ENCODE data around the gene HOXB3. TPM values are rescaled to one million over a fixed set of nuclear protein-coding genes. Genes with fewer than 3 reads are reported as not detected.

HOXB3 gene
- polyA plus RNA-seq, 1 of the 3 experiments (the other 2 are of a cell fraction) = 0.46 TPM

- H3K4me2 ChIP-seq = no peak overlapping the region
- H3K36me3 ChIP-seq (replicated peaks in 1 of 2; ENCODE audit: control insufficient read depth in 1 of 2, insufficient read depth in 2 of 2, low read length in 1 of 2) = no peaks in the 10 kb centered on the region
- H3K27me3 ChIP-seq (ENCODE audit: insufficient read depth) = peaks cover 99% of the 10 kb centered on the region
- no peak for DNase-seq
- H3K9me2 ChIP-seq = no peaks in the 10 kb centered on the region
- no peak overlapping the region for H3K27ac ChIP-seq (ENCODE audit: low read depth in 2 of 2, low read length in 1 of 2)
- H3K9ac ChIP-seq = no peak overlapping the region
- no peak overlapping the region for H2AFZ ChIP-seq (ENCODE audit: low read depth)
- H3K9me3 ChIP-seq = no peaks in the 10 kb centered on the region
- CTCF ChIA-PET = interaction anchor here (0.7 to 1.4 kb wide), 3 partner anchors 12 to 73 kb away, joined by 3 read pairs; no protein-coding TSS in a partner anchor
- TF ChIP-seq MAX (IDR thresholded peaks at IDR 0.05; ENCODE audit: low read depth) (no peak), TAF1 (IDR thresholded peaks at IDR 0.05; ENCODE audit: borderline replicate concordance, low read depth, low read length) (no peak), CTCF (IDR thresholded peaks at IDR 0.05) (no peak), EZH2phosphoT487 (IDR thresholded peaks at IDR 0.05; ENCODE audit: borderline replicate concordance, low read depth) (no peak), TCF12 (IDR thresholded peaks at IDR 0.05) (no peak), REST (IDR thresholded peaks at IDR 0.05; ENCODE audit: low read depth, low read length) (no peak), YY1 (IDR thresholded peaks at IDR 0.05; ENCODE audit: low read depth) (no peak), SMC3 (IDR thresholded peaks at IDR 0.05; ENCODE audit: low read depth, low read length) (no peak), RAD21 (IDR thresholded peaks at IDR 0.05; ENCODE audit: low read length) (no peak), NRF1 (IDR thresholded peaks at IDR 0.05; ENCODE audit: low read depth, low read length) (no peak)
- H3K79me2 ChIP-seq (ENCODE audit: insufficient read depth) = no peaks in the 10 kb centered on the region
- POLR2A ChIA-PET = no interaction called here
- no peaks in the 10 kb centered on the region; a peak in 1 of 4 replicates for H3K4me1 ChIP-seq (ENCODE audit: control insufficient read depth in 1 of 2, insufficient read depth in 2 of 2, low read depth in 1 of 2, low read length in 1 of 2)
- H3K4me3 ChIP-seq (ENCODE audit: low read depth in 2 of 2, low read length in 1 of 2) = no peak overlapping the region
- H3F3A ChIP-seq (replicated peaks; ENCODE audit: insufficient read depth) = peaks cover 4% of the 10 kb centered on the region
- peaks cover 20% of the 10 kb centered on the region; the same call in 1 of the 2 replicates for H4K20me1 ChIP-seq (ENCODE audit: insufficient read depth)
- 30% methylated on average over 7 of the region's 7 CpGs for WGBS (ENCODE audit: low lambda C conversion rate)
These were observed 8.7 kb upstream of the HOXB3 start for GRCh38 chr17:48598736-48599135.
